Trophoblast cell (in vitro differentiated cells and primary cell): ENCODE results near the gene UCK1.

Source experiments
- DNase-seq, 2 donors: peaks; one replicate each; pipeline ENCODE4 v3.0.0-alpha.2; 2016
- H2AFZ ChIP-seq: 2 replicates; pipeline ENCODE4 v1.6.1; 2013; ENCODE audit warnings: low read length, moderate library complexity, mild to moderate bottlenecking; ENCODE audit not compliant: insufficient read depth, poor library complexity
- H2AK5ac ChIP-seq: 2 replicates; pipeline ENCODE4 v1.6.1; 2013; ENCODE audit warnings: mild to moderate bottlenecking, low read length
- H2BK120ac ChIP-seq: 2 replicates; pipeline ENCODE4 v1.6.1; 2013; ENCODE audit warnings: low read length, mild to moderate bottlenecking, moderate library complexity; ENCODE audit not compliant: insufficient read depth, poor library complexity
- H2BK12ac ChIP-seq: 2 replicates; pipeline ENCODE4 v1.6.1; 2013; ENCODE audit warnings: mild to moderate bottlenecking, low read length, moderate library complexity
- H2BK5ac ChIP-seq: 2 replicates; pipeline ENCODE4 v1.6.1; 2013; ENCODE audit warnings: low read length, low read depth, moderate library complexity, mild to moderate bottlenecking; ENCODE audit not compliant: poor library complexity
- H3K14ac ChIP-seq: 2 replicates; pipeline ENCODE4 v1.6.1; 2013; ENCODE audit warnings: mild to moderate bottlenecking, low read length
- H3K18ac ChIP-seq: 2 replicates; pipeline ENCODE4 v1.6.1; 2013; ENCODE audit warnings: mild to moderate bottlenecking, low read length
- H3K23ac ChIP-seq: 2 replicates; pipeline ENCODE4 v1.6.1; 2013; ENCODE audit warnings: low read length
- H3K27ac ChIP-seq: 2 replicates; pipeline ENCODE4 v1.5.1; 2013; ENCODE audit warnings: low read depth, mild to moderate bottlenecking, inconsistent platforms, low read length, moderate library complexity
- H3K27me3 ChIP-seq: 2 replicates; pipeline ENCODE4 v1.6.1; 2013; ENCODE audit warnings: inconsistent platforms, mild to moderate bottlenecking, low read length, moderate library complexity; ENCODE audit not compliant: insufficient read depth
- H3K36me3 ChIP-seq, 2 experiments: 1 replicate in 1 of 2; 2 replicates in 1 of 2; pipeline ENCODE4 v1.6.1; 2013; ENCODE audit warnings: low read length in 2 of 2, mild to moderate bottlenecking in 2 of 2, moderate library complexity in 1 of 2; ENCODE audit not compliant: insufficient read depth in 2 of 2, control insufficient read depth in 1 of 2
- H3K4ac ChIP-seq: 2 replicates; pipeline ENCODE4 v1.6.1; 2013; ENCODE audit warnings: low read depth, mild to moderate bottlenecking, low read length, moderate library complexity
- H3K4me1 ChIP-seq, 2 experiments: 1 replicate in 1 of 2; 2 replicates in 1 of 2; pipeline ENCODE4 v1.6.1; 2013; ENCODE audit warnings: low read length in 2 of 2, mild to moderate bottlenecking in 2 of 2, moderate library complexity in 1 of 2; ENCODE audit not compliant: insufficient read depth in 2 of 2, control insufficient read depth in 1 of 2
- H3K4me2 ChIP-seq: 2 replicates; pipeline ENCODE4 v1.6.1; 2013; ENCODE audit warnings: inconsistent platforms, mild to moderate bottlenecking, low read length, moderate library complexity
- H3K4me3 ChIP-seq: 2 replicates; pipeline ENCODE4 v1.5.1; 2013; ENCODE audit warnings: mild to moderate bottlenecking, low read depth, low read length, inconsistent platforms
- H3K79me1 ChIP-seq: one replicate; pipeline ENCODE4 v1.6.1; 2013; ENCODE audit warnings: low read length
- H3K79me2 ChIP-seq: 2 replicates; pipeline ENCODE4 v1.6.1; 2013; ENCODE audit warnings: low read length, mild to moderate bottlenecking; ENCODE audit not compliant: control insufficient read depth, insufficient read depth, poor library complexity
- H3K9ac ChIP-seq: 2 replicates; pipeline ENCODE4 v1.6.1; 2013; ENCODE audit warnings: mild to moderate bottlenecking, low read length
- H3K9me3 ChIP-seq: 2 replicates; pipeline ENCODE4 v1.6.1; 2013; ENCODE audit warnings: low read depth, mild to moderate bottlenecking, control low read depth, inconsistent platforms, low read length; ENCODE audit not compliant: insufficient read depth
- H4K12ac ChIP-seq: 2 replicates; pipeline ENCODE4 v1.6.1; 2013; ENCODE audit warnings: low read depth, mild to moderate bottlenecking, low read length, moderate library complexity
- H4K8ac ChIP-seq: 2 replicates; pipeline ENCODE4 v1.6.1; 2013; ENCODE audit warnings: low read depth, mild to moderate bottlenecking, low read length, moderate library complexity
- H4K91ac ChIP-seq: one replicate; pipeline ENCODE4 v1.6.1; 2013; ENCODE audit warnings: low read depth, mild to moderate bottlenecking, low read length, moderate library complexity
- WGBS: extraction: QIAGEN DNeasy Blood & Tissue Kit; methylation state at CpG from one replicate; pipeline ENCODE4 v1.1.7; 2013; ENCODE audit warnings: missing lambda C conversion rate; ENCODE audit not compliant: insufficient read length, insufficient coverage; ENCODE audit errors: extremely low coverage; 5-methylcytosine and 5-hydroxymethylcytosine counted together

UCK1 gene

DNA sequence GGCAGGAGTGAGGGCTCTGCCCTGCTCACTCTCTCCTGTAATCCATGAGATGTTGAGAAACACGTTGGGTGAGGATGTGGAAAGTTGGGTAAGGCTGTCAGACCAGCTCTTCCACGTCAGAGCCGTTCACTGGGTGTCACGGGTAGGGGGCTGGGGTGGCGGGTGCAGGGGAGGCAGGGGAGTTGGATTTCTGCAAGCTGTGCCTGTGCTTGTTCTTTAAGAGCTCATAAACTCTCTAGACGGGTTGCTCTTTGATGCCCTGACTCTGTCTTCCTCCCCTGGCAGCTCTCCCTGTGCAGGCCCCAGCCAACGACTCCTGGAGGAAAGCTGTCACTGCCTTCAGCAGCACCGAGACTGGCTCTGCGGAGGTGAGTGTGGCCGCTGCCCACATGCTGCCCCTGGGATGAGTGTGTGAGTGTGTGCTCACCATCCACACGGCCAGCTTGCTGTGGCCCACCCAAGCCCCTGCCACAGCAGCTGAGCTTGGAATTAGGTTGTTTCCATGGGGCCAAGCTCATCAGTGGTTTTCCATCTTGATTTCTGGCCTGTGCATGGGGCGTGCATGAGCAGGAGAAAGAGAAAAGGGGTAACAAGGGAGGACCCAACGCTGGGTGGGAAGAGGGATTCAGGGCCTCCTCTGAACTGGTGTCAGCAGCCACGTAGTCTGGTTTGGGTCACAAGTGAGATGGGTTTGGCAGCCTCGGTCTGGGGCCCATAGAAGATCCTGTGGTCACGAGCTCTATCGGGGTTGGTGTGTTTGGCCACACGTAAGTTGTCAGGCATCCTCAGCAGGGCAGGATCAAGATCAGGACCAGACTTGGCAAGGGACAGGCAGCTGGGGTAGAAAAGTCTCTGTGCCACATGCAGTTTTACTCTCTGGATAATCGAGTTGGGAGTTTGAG, 49.4 kb downstream of the UCK1 start:
- no peak overlapping the region for H4K8ac ChIP-seq
- no peak overlapping the region for H3K27ac ChIP-seq
- H3K4me2 ChIP-seq, result no peak overlapping the region
- H4K12ac ChIP-seq, result no peak overlapping the region
- H3K4me1 ChIP-seq, result no peaks in the 10 kb centered on the region
- DNase-seq, result peak; percentile 26 to 76
- H2AK5ac ChIP-seq, result no peak overlapping the region
- no peak overlapping the region for H4K91ac ChIP-seq
- no peak overlapping the region for H3K14ac ChIP-seq
- no peaks in the 10 kb centered on the region for H3K79me1 ChIP-seq
- H3K18ac ChIP-seq, result no peak overlapping the region
- H3K9me3 ChIP-seq, result peaks cover 2% of the 10 kb centered on the region
- no peak overlapping the region for H2BK120ac ChIP-seq
- H3K4ac ChIP-seq, result no peak overlapping the region
- H3K4me3 ChIP-seq, result no peak overlapping the region
- no peak overlapping the region for H2AFZ ChIP-seq
- no peak overlapping the region for H2BK12ac ChIP-seq
- H3K9ac ChIP-seq, result no peak overlapping the region
- H3K36me3 ChIP-seq, result peaks cover 89 to 95% of the 10 kb centered on the region in 2 experiments
- no peaks in the 10 kb centered on the region for H3K79me2 ChIP-seq
- no peak overlapping the region for H3K23ac ChIP-seq
- no peaks in the 10 kb centered on the region for H3K27me3 ChIP-seq
- no CpG with 5 or more reads among the region's 19 CpGs for WGBS
- H2BK5ac ChIP-seq, result no peak overlapping the region

GRCh38 chr9:131480258-131480657, 50.8 kb downstream of the UCK1 start:
- Histone ChIP-seq H2AK5ac (no peak overlapping the region), H3K27ac (no peak overlapping the region), H3K9ac (no peak overlapping the region), H2AFZ (no peak overlapping the region), H3K36me3 (peaks cover 91 to 95% of the 10 kb centered on the region in 2 experiments), H4K12ac (no peak overlapping the region), H3K14ac (no peak overlapping the region), H3K4me2 (no peak overlapping the region), H3K27me3 (no peaks in the 10 kb centered on the region), H3K79me1 (no peaks in the 10 kb centered on the region), H3K18ac (no peak overlapping the region), H3K79me2 (no peaks in the 10 kb centered on the region), H2BK12ac (no peak overlapping the region), H2BK120ac (no peak overlapping the region), H4K91ac (no peak overlapping the region), H3K4me1 (no peaks in the 10 kb centered on the region), H3K4ac (no peak overlapping the region), H3K4me3 (no peak overlapping the region), H3K23ac (no peak overlapping the region), H3K9me3 (no peaks in the 10 kb centered on the region), H4K8ac (no peak overlapping the region), H2BK5ac (no peak overlapping the region)
- DNase-seq, result no peak
- no CpG with 5 or more reads among the region's 1 CpG for WGBS

DNA sequence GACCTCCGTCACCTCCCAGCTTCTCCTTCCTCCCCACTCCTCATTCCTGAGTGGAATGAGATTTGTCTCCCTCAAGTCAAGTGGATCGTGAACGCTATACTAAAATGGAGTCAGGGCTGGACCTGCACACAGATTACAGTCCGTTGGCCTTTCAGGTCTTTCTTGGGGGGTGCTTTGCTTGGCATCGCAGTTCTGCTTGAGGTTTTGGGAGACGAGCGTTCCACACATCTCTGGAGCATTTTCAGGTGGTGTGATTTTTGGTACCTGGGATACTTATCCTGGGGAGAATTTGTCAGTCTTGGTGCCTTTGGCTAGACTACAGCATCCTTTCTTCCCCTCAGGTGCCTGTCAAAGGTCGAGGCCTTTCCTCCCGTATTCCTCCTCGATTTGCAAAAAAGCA, 52.2 kb downstream of the UCK1 start:
- Histone ChIP-seq H2AK5ac (no peak overlapping the region), H3K9me3 (no peaks in the 10 kb centered on the region), H3K4me3 (no peak overlapping the region), H2AFZ (no peak overlapping the region), H3K23ac (no peak overlapping the region), H3K4me1 (no peaks in the 10 kb centered on the region), H3K14ac (no peak overlapping the region), H4K91ac (no peak overlapping the region), H2BK5ac (no peak overlapping the region), H3K27me3 (no peaks in the 10 kb centered on the region), H3K9ac (no peak overlapping the region), H3K4me2 (no peak overlapping the region), H3K4ac (no peak overlapping the region), H4K8ac (no peak overlapping the region), H2BK12ac (no peak overlapping the region), H3K36me3 (peaks cover 90 to 94% of the 10 kb centered on the region in 2 experiments), H3K79me2 (no peaks in the 10 kb centered on the region), H3K79me1 (no peaks in the 10 kb centered on the region), H2BK120ac (no peak overlapping the region), H3K27ac (no peak overlapping the region), H3K18ac (no peak overlapping the region), H4K12ac (no peak overlapping the region)
- DNase-seq, result no peak
- WGBS, result no CpG with 5 or more reads among the region's 10 CpGs

- Histone ChIP-seq H3K18ac (no peak overlapping the region), H3K36me3 (peaks cover 90 to 94% of the 10 kb centered on the region in 2 experiments), H2BK12ac (no peak overlapping the region), H4K8ac (no peak overlapping the region), H3K79me1 (no peaks in the 10 kb centered on the region), H3K27me3 (no peaks in the 10 kb centered on the region), H2BK5ac (no peak overlapping the region), H4K12ac (no peak overlapping the region), H2BK120ac (no peak overlapping the region), H3K23ac (no peak overlapping the region), H3K79me2 (no peaks in the 10 kb centered on the region), H3K4ac (no peak overlapping the region), H3K27ac (no peak overlapping the region), H2AK5ac (no peak overlapping the region), H3K9ac (no peak overlapping the region), H2AFZ (no peak overlapping the region), H3K4me2 (no peak overlapping the region), H4K91ac (no peak overlapping the region), H3K4me1 (no peaks in the 10 kb centered on the region), H3K4me3 (no peak overlapping the region), H3K9me3 (no peaks in the 10 kb centered on the region), H3K14ac (no peak overlapping the region)
- peak in 1 of 2 donors; percentile 55 for DNase-seq
- no CpG with 5 or more reads among the region's 12 CpGs for WGBS
These were observed 52.6 kb downstream of the UCK1 start for GRCh38 chr9:131478421-131478868.
